HepG2 (cell line): ENCODE measurements around the gene LZTR1.

Experiments used
- ASH2L ChIP-seq: fragments of 300-600, 200-600 bp; sonication (generic); IDR thresholded peaks from 2 replicates; pipeline ENCODE4 v1.7.0; 2017; ENCODE audit warnings: low read depth, mild to moderate bottlenecking, moderate library complexity, mixed read lengths, low read length; ENCODE audit not compliant: insufficient read length
- FOSL2 ChIP-seq: sonication (generic); formaldehyde crosslinking; IDR thresholded peaks from 2 replicates; pipeline ENCODE4 v1.4.0; 2020; ENCODE audit warnings: missing genetic modification reagents
- KLF12 ChIP-seq: sonication (generic); formaldehyde crosslinking; IDR thresholded peaks from 2 replicates; pipeline ENCODE4 v1.4.0; 2020; ENCODE audit warnings: missing genetic modification reagents, borderline replicate concordance
- RBM39 ChIP-seq: fragments of 200-400 bp; formaldehyde crosslinking; IDR thresholded peaks from one replicate; pipeline ENCODE4 v1.6.1; 2018; ENCODE audit warnings: antibody characterized with exemption, mild to moderate bottlenecking, low read depth, low read length; ENCODE audit not compliant: poor library complexity, severe bottlenecking
- TP53 ChIP-seq: sonication (generic); formaldehyde crosslinking; conservative IDR thresholded peaks from 2 replicates; pipeline ENCODE4 v1.4.0; 2020; ENCODE audit warnings: missing genetic modification reagents
- ZNF773 ChIP-seq: sonication (generic); formaldehyde crosslinking; IDR thresholded peaks from 2 replicates; pipeline ENCODE4 v1.4.0; 2020; ENCODE audit warnings: missing genetic modification reagents, borderline replicate concordance

- TF ChIP-seq FOSL2 (CRISPR knock-in tag) (no peak), ZNF773 (CRISPR knock-in tag) (no peak), ASH2L (no peak), RBM39 (no peak), KLF12 (CRISPR knock-in tag) (no peak), TP53 (CRISPR knock-in tag) (no peak)
Measured at GRCh38 chr22:21044931-21045584, 63.0 kb downstream of the LZTR1 start.
